ENCODE data around the gene CUBN.

GRCh38 chr10:17046989-17047388 is 82.6 kb downstream of the CUBN start:
- TF ChIP-seq CTCF (IDR thresholded peaks at IDR 0.05; ENCODE audit: low read depth, low read length) = no peak
- no peak for TF ChIP-seq POLR2A (IDR thresholded peaks at IDR 0.05; ENCODE audit: extremely low read depth, insufficient read length)
- TF ChIP-seq MYC (IDR thresholded peaks at IDR 0.05; ENCODE audit: low read depth, low read length) = no peak
